SJCRH30 (cell line): ENCODE data around the gene OR13J1. TPM values are rescaled to one million over a fixed set of nuclear protein-coding genes. Genes with fewer than 3 reads are reported as not detected.
A peak's percentile ranks its signal among the peaks of the same experiment; 100 is the strongest.
"Not testable (repeated sequence)": the region's sequence is repeated elsewhere in the genome, so short reads cannot be mapped to it uniquely, and the experiment has no call there.

ENCODE experiments used
- DNase-seq, 2 experiments: peaks; one replicate each; pipeline ENCODE4 v3.0.0-alpha.2; 2015 to 2020
- H3K27ac ChIP-seq: fragments of 250-450 bp; sonication (Bioruptor Pico); 2 replicates; pipeline ENCODE4 v1.5.1; 2020; ENCODE audit warnings: mild to moderate bottlenecking, moderate library complexity
- H3K27me3 ChIP-seq: fragments of 250-450 bp; sonication (Bioruptor Pico); 2 replicates; pipeline ENCODE4 v1.5.1; 2020; ENCODE audit warnings: mild to moderate bottlenecking, moderate library complexity
- H3K36me3 ChIP-seq: fragments of 250-450 bp; sonication (Bioruptor Pico); 2 replicates; pipeline ENCODE4 v1.5.1; 2020; ENCODE audit warnings: mild to moderate bottlenecking, moderate library complexity
- H3K4me1 ChIP-seq: fragments of 250-450 bp; sonication (Bioruptor Pico); 2 replicates; pipeline ENCODE4 v1.5.1; 2020; ENCODE audit warnings: mild to moderate bottlenecking, moderate library complexity
- H3K4me3 ChIP-seq: fragments of 250-450 bp; sonication (Bioruptor Pico); 2 replicates; pipeline ENCODE4 v1.5.1; 2020; ENCODE audit warnings: mild to moderate bottlenecking, moderate library complexity
- H3K9me3 ChIP-seq: fragments of 250-450 bp; sonication (Bioruptor Pico); replicated peaks from 2 replicates; pipeline ENCODE4 v1.5.1; 2020; ENCODE audit warnings: mild to moderate bottlenecking, moderate library complexity
- total RNA-seq: library from RNA; depleted of rRNA; stranded (reverse); fragments of >200 nt; shearing (Covaris generic); gene quantifications from 2 replicates; pipeline ENCODE4 v1.2.3, GENCODE V29; 2014

The OR13J1 gene
- total RNA-seq, 1 experiment from 2014 or later, result not detected

- H3K4me3 ChIP-seq, result peak overlapping the region; percentile 16
- no peaks in the 10 kb centered on the region for H3K36me3 ChIP-seq
- H3K27me3 ChIP-seq, result no peaks in the 10 kb centered on the region
- no peaks in the 10 kb centered on the region for H3K9me3 ChIP-seq
- peak in 1 of 2 experiments; percentile 36 for DNase-seq
- peak overlapping the region; percentile 84 for H3K27ac ChIP-seq
- peaks cover 50% of the 10 kb centered on the region for H3K4me1 ChIP-seq
These were observed 38.4 kb upstream of the OR13J1 start for GRCh38 chr9:35908504-35909125.

DNA sequence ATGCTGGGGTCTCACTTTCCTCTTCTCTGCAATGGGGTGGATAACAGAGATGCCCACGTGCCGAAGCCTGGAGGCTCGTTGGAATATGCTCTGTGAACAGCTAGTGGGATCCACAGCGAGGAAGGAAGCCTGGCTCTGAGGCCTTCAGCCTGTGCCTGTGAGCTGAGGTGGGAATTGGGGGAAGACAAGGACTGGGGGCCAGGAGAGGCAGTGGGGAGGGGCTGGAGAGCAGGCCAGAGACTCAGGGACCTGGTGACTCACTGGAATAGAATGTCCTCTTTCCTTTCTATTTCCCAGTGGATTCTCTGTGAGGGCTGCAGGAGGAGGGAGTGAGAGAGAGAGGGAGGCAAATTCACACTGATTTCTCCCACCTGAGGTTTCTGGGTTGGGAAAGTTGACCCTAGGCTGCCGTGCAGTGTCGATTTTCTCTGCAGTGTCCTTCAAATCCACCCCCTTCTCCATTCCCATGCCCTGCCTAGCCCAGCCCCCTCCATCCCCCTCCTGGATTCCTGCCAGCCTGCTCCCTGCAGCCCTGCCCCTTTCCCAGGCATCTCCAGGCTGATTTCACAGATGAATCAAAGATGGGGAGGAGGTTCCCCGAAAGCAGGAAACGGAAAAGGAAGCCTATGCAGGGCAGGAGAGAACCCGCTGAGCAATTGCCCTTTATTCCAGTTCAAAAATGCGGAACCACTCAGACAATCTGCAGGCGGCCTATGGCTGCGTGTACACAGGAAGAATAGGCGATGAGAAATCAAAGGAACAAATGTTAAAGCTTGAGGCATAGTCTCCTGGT is 37.7 kb upstream of the OR13J1 start:
- peaks cover 50% of the 10 kb centered on the region for H3K4me1 ChIP-seq

DNA sequence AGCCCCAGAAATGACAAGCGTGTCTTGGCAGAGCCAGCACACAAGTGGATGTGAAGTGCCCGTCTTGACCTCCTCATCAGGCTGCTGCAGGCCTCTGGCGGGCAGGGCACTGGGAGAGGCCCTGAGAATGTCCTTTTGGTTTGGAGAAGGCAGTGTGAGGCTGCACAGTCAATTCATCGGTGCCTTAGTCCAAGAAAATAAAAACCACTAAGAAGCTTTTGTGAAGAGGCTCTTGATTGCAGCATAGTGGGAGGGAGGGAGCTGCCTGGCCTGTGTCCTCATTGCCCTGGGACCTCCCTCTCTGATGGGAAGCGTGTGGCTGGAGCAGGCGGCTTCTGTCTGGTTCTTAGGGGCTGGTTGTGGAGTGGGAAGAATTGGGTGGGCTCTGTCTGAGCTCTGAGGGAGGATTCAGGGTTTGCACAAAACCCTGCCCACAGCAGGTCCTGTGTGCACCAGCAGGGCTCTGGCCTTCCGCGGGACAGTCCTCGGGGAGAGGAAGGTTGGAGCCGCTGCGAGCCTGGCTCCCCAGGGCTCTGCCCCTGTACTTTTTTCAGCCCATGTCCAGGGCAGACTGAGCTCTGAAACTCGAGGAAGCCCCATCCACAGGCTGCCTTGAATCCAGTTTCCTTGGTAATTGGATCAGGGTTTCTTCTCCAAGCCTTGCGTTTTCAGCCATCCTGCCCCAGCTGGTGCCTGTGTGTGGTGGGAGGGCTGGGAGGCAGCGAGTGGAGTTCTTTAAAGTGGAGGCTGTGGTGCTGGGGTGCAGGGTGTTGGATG is 36.9 kb upstream of the OR13J1 start:
- H3K9me3 ChIP-seq, result no peaks in the 10 kb centered on the region
- peak overlapping the region; percentile 16 for H3K4me3 ChIP-seq
- H3K27me3 ChIP-seq, result no peaks in the 10 kb centered on the region
- H3K27ac ChIP-seq, result peak overlapping the region; percentile 84
- H3K4me1 ChIP-seq, result peaks cover 50% of the 10 kb centered on the region
- DNase-seq, result peak; percentile 43 to 58
- H3K36me3 ChIP-seq, result no peaks in the 10 kb centered on the region

More for the DNA sequence above, 37.7 kb upstream of the OR13J1 start:
- H3K9me3 ChIP-seq, result no peaks in the 10 kb centered on the region
- H3K4me3 ChIP-seq, result peak overlapping the region; percentile 16
- no peaks in the 10 kb centered on the region for H3K36me3 ChIP-seq
- H3K27me3 ChIP-seq, result no peaks in the 10 kb centered on the region
- DNase-seq, result peak; percentile 91 to 92
- peak overlapping the region; percentile 84 for H3K27ac ChIP-seq

DNA sequence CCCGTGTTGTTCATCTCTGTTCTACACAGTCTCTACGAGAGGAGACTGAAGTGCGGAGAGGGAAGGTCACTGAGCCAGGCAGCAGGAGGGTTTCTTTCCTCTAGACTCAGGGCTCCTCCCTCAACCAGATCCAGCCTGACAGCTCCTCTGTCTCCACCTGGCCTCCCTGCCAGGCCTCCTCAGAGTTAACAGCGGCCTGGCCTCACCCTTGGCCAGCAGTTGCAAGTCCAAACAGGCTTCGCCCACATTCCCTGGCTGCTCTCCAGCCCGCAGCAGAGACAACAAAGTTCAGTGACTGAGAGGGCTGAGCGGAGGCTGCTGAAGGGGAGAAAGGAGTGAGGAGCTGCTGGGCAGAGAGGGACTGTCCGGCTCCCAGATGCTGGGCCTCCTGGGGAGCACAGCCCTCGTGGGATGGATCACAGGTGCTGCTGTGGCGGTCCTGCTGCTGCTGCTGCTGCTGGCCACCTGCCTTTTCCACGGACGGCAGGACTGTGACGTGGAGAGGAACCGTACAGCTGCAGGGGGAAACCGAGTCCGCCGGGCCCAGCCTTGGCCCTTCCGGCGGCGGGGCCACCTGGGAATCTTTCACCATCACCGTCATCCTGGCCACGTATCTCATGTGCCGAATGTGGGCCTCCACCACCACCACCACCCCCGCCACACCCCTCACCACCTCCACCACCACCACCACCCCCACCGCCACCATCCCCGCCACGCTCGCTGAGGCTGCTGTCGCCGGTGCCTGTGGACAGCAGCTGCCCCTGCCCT is 35.9 kb upstream of the OR13J1 start, which contains the start of gene HRCT1:
TSS of gene HRCT1 (plus strand) at position 291 of the 768 bp plus-strand sequence. CDS start at position 377, 86 bp downstream.
- Histone ChIP-seq H3K4me3 (peak within 1 kb of the TSS; percentile 16), H3K27ac (peak within 1 kb of the TSS; percentile 84), H3K36me3 (no peaks in the 10 kb centered on the region), H3K4me1 (peaks cover 50% of the 10 kb centered on the region), H3K9me3 (no peaks in the 10 kb centered on the region), H3K27me3 (no peaks in the 10 kb centered on the region)
- DNase-seq, result peak; percentile 93 to 95

DNA sequence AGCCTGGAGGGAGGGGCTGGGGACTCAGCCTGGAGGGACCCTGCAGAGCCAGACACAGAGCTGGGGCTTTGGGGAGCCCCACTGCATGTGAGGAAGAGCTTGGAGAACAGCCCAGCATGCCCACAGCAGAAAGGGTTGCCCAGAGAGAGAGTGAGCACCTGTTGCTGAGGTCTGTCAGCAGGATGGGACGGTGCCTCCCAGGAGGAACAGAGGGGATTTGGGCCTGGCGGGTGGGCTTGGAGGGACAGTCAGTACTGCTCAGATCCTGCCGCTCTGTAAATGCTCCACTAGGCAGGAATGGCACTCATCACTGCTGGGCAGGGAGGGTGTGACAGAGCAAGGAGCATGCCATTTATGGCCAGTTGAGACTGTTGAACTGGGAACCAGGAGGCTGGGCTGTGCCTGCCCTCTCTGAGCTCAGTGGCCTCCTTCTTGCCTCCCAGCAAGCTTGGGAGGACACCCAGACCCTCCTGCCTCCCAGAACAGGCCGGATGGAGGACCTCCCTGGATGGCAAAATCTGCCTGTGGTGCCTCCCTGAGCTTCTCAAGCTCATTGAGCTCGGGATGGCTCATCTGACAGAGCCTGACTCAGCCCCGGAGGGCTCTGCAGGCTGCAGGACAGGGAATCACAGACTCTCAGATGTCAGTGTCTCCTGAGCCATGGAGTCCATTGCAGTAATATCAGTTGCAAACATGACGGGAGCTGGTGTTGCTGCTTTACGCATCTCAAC is 35.0 kb upstream of the OR13J1 start:
- peaks cover 50% of the 10 kb centered on the region for H3K4me1 ChIP-seq

GRCh38 chr9:35904338-35904737 is 34.1 kb upstream of the OR13J1 start:
- H3K27ac ChIP-seq, result no peak overlapping the region
- H3K27me3 ChIP-seq, result no peaks in the 10 kb centered on the region

More for the DNA sequence above, 35.0 kb upstream of the OR13J1 start:
- H3K27ac ChIP-seq, result peak overlapping the region; percentile 16
- H3K9me3 ChIP-seq, result no peaks in the 10 kb centered on the region
- H3K36me3 ChIP-seq, result no peaks in the 10 kb centered on the region
- no peaks in the 10 kb centered on the region for H3K27me3 ChIP-seq
- H3K4me3 ChIP-seq, result no peak overlapping the region
- DNase-seq, result peak; percentile 61 to 69

GRCh38 chr9:35903049-35903448 is 32.8 kb upstream of the OR13J1 start:
- no peaks in the 10 kb centered on the region for H3K27me3 ChIP-seq
- no peak overlapping the region for H3K27ac ChIP-seq
- no peaks in the 10 kb centered on the region for H3K9me3 ChIP-seq
- peaks cover 34% of the 10 kb centered on the region for H3K4me1 ChIP-seq
- DNase-seq, result peak; percentile 14 to 66
- H3K36me3 ChIP-seq, result no peaks in the 10 kb centered on the region
- no peak overlapping the region for H3K4me3 ChIP-seq

More at GRCh38 chr9:35904338-35904737, 34.1 kb upstream of the OR13J1 start:
- no peak for DNase-seq
- H3K4me1 ChIP-seq, result peaks cover 46% of the 10 kb centered on the region
- no peaks in the 10 kb centered on the region for H3K36me3 ChIP-seq
- no peaks in the 10 kb centered on the region for H3K9me3 ChIP-seq
- H3K4me3 ChIP-seq, result no peak overlapping the region

- H3K27ac ChIP-seq, result no peak overlapping the region
- no peaks in the 10 kb centered on the region for H3K9me3 ChIP-seq
- no peaks in the 10 kb centered on the region for H3K36me3 ChIP-seq
- no peaks in the 10 kb centered on the region for H3K4me1 ChIP-seq
- no peak for DNase-seq
- no peak overlapping the region for H3K4me3 ChIP-seq
- no peaks in the 10 kb centered on the region for H3K27me3 ChIP-seq
These were observed 28.8 kb upstream of the OR13J1 start for GRCh38 chr9:35899021-35899420.

DNA sequence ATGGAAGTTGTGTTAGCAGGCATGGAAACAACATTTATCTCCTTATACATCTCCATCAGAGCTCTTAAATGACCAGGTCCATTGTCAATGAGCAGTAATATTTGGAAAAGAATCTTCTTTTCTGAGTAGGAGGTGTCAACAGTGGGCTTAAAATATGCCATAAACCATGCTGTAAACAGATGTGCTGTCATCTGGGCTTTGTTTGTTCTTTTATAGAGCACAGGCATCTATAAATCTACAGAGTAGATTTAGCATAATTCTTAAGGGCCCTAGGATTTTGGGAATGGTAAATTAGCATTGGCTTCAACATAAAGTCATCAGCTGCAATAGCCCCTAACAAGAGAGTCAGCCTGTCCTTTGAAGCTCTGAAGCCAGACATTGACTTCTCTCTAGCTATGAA is 28.1 kb upstream of the OR13J1 start:
- H3K4me3 ChIP-seq, result no peak overlapping the region
- no peaks in the 10 kb centered on the region for H3K27me3 ChIP-seq
- H3K9me3 ChIP-seq, result no peaks in the 10 kb centered on the region
- H3K36me3 ChIP-seq, result no peaks in the 10 kb centered on the region
- no peak overlapping the region for H3K27ac ChIP-seq
- DNase-seq, result no peak
- H3K4me1 ChIP-seq, result no peaks in the 10 kb centered on the region

- not testable (repeated sequence) for H3K9me3 ChIP-seq, H3K4me3 ChIP-seq, DNase-seq, H3K27ac ChIP-seq, H3K4me1 ChIP-seq, H3K36me3 ChIP-seq, H3K27me3 ChIP-seq
These were observed 27.3 kb upstream of the OR13J1 start for GRCh38 chr9:35897376-35898099.

DNA sequence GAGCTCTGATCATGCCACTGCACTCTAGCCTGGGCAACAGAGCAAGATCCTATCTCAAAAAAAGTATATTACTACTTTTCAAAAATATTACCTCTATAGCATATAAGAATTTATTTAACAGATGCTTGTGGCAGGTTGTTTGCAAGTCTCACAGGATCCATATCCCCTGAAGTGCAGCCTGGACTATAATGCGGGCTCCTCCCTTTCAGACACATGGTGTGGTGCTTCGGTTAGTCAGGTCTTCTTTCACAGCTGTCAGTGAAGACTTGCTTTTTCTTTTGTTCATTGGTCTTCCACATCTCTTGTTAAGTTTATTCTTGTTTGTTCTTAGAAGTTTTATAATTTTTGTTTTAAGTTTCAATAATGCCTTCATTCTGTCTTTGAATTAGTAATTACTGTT is 26.4 kb upstream of the OR13J1 start:
- no peaks in the 10 kb centered on the region for H3K4me1 ChIP-seq
- no peak overlapping the region for H3K4me3 ChIP-seq
- no peak overlapping the region for H3K27ac ChIP-seq
- no peaks in the 10 kb centered on the region for H3K27me3 ChIP-seq
- no peak for DNase-seq
- no peaks in the 10 kb centered on the region for H3K36me3 ChIP-seq
- H3K9me3 ChIP-seq, result no peaks in the 10 kb centered on the region

GRCh38 chr9:35892051-35892450 is 21.9 kb upstream of the OR13J1 start:
- H3K27me3 ChIP-seq, result no peaks in the 10 kb centered on the region
- no peak for DNase-seq
- H3K4me3 ChIP-seq, result no peak overlapping the region
- no peak overlapping the region for H3K27ac ChIP-seq
- H3K36me3 ChIP-seq, result no peaks in the 10 kb centered on the region
- no peaks in the 10 kb centered on the region for H3K4me1 ChIP-seq
- H3K9me3 ChIP-seq, result no peaks in the 10 kb centered on the region

GRCh38 chr9:35891646-35892045 is 21.4 kb upstream of the OR13J1 start:
- Histone ChIP-seq H3K27ac (no peak overlapping the region), H3K27me3 (no peaks in the 10 kb centered on the region), H3K9me3 (no peaks in the 10 kb centered on the region), H3K36me3 (no peaks in the 10 kb centered on the region), H3K4me1 (no peaks in the 10 kb centered on the region), H3K4me3 (no peak overlapping the region)
- DNase-seq, result no peak
